Measurements from ENCODE around the gene PPP1R37. TPM values are rescaled to one million over a fixed set of nuclear protein-coding genes. Genes with fewer than 3 reads are reported as not detected.
"Not testable (repeated sequence)": the region's sequence is repeated elsewhere in the genome, so short reads cannot be mapped to it uniquely, and the experiment has no call there.

PPP1R37 gene
- total and polyA plus RNA-seq, 12 donors: 12.5 to 38.3 (median 16.8) TPM

DNA sequence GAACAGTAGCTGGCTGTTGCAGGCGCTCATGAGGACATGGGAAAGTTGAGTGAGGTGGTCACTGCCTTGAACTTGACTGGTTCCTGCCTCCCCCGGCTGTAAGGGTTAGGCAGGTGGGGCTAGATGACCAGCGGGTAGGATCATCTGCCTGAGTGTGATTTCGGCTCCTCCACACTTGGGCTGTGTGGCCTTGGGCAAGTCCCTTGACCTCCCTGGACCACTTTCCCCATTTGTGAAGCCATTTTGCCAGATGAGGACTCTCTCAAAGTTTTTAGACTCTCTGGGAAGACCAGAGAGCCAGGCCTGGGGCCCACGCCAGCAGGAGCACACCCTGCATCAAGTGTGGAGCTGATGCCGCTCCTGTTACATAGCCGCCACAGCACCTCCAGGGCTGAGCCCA is 9.5 kb downstream of the PPP1R37 start:
- H3K27me3 ChIP-seq: no peaks in the 10 kb centered on the region
- intact Hi-C loops (cut with DNase I): loop anchor here in 1 of 10 donors (5.0 kb wide), 1 partner anchor 75 kb away; the partner anchor contains the start of genes BLOC1S3 and TRAPPC6A
- peak overlapping the region in 3 of 10 donors; percentile 5 to 49 (median 31) for H3K27ac ChIP-seq
- ATAC-seq (no peak), DNase-seq (no peak)
- peaks cover 0 to 8% (median 0%) of the 10 kb centered on the region in 9 donors for H3K36me3 ChIP-seq
- TF ChIP-seq, protein P1, sequence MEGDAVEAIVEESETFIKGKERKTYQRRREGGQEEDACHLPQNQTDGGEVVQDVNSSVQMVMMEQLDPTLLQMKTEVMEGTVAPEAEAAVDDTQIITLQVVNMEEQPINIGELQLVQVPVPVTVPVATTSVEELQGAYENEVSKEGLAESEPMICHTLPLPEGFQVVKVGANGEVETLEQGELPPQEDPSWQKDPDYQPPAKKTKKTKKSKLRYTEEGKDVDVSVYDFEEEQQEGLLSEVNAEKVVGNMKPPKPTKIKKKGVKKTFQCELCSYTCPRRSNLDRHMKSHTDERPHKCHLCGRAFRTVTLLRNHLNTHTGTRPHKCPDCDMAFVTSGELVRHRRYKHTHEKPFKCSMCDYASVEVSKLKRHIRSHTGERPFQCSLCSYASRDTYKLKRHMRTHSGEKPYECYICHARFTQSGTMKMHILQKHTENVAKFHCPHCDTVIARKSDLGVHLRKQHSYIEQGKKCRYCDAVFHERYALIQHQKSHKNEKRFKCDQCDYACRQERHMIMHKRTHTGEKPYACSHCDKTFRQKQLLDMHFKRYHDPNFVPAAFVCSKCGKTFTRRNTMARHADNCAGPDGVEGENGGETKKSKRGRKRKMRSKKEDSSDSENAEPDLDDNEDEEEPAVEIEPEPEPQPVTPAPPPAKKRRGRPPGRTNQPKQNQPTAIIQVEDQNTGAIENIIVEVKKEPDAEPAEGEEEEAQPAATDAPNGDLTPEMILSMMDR (IDR thresholded peaks at IDR 0.05): no peak
- H3K4me1 ChIP-seq: peaks cover 16 to 82% (median 61%) of the 10 kb centered on the region in 9 donors
- no peaks in the 10 kb centered on the region for H3K9me3 ChIP-seq
- 98 to 99% methylated on average over 7 of the region's 7 CpGs for WGBS, 2 donors
- H3K4me3 ChIP-seq: no peak overlapping the region

DNA sequence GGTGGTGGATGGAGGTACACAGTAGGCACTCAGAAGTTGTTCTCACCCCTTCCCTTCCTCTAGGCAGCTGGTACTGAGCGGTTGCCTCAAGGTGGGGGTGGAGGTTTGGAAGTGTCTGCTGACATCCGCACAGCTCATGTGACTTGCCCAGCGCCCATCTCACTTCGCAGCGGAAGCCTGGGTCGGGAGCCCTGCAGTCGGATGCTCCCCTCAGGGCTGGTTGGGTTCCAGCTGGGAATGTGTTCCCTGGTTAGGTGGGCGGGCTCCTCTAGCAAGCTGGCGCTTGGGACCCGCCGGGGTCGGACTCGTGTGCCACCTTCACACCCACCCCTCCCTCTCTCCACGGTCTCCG is 10.2 kb downstream of the PPP1R37 start:
- H3K9me3 ChIP-seq: no peaks in the 10 kb centered on the region
- ATAC-seq: peak; percentile 8 to 51 (median 38)
- DNase-seq: no peak
- H3K27ac ChIP-seq: peak overlapping the region in 8 of 10 donors; percentile 5 to 75 (median 54)
- H3K4me1 ChIP-seq: peaks cover 12 to 76% (median 54%) of the 10 kb centered on the region in 9 donors
- intact Hi-C loops (cut with DNase I): loop anchor here in 1 of 10 donors (5.0 kb wide), 1 partner anchor 74 kb away; the partner anchor contains the start of genes BLOC1S3 and TRAPPC6A
- peak overlapping the region in 5 of 10 donors; percentile 16 to 34 (median 28) for H3K4me3 ChIP-seq
- peaks cover 0 to 8% (median 0%) of the 10 kb centered on the region in 9 donors for H3K36me3 ChIP-seq
- WGBS, 2 donors: 31 to 34% methylated on average over 15 of the region's 15 CpGs
- TF ChIP-seq, protein P1 (IDR thresholded peaks at IDR 0.05): no peak
- no peaks in the 10 kb centered on the region for H3K27me3 ChIP-seq

DNA sequence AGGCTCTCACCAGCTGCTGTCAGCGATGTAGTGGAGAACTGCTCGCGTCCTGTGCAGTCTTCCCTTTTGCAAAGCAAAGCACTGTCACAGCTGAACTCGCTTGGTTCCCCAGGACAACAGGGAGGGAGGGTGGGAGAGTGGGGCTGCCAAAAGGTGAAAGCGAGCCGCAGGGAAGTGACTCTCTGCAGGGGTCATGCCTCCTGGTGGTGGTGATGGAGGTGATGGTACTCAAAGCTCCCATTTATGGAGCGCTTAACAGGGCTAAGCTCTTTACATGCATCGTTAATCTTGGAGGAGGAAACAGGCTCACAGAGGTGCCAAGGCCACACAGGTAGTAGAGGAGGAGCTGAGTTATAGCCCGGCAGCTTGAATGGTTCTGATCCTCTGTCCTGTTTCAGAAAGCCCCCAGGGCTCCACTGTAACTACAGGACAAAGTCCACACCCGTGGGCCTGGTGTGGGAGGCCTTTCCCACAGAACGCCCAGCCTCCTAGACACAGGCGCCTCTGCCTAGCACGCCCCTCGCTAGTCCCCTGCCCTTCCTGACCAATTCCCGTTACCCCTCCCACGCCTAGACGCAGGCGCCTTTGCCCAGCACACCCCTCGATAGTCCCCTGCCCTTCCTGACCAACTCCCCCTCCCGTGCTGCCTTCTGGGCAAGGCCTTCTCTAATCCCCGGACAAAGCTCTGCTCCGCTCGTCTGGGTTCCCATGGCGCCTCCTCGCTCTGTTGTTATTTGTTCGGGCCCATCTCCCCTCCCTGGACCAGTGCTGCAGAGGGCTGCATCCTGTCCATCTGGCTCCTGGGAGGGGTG is 10.7 kb downstream of the PPP1R37 start:
- H3K4me1 ChIP-seq: peaks cover 12 to 70% (median 48%) of the 10 kb centered on the region in 9 donors
- DNase-seq (peak; percentile 29 to 34), ATAC-seq (peak; percentile 46 to 68 (median 60))
- TF ChIP-seq, protein P1 (IDR thresholded peaks at IDR 0.05): peak in 1 of 9 donors; percentile 9
- H3K27ac ChIP-seq: peak overlapping the region in 9 of 10 donors; percentile 26 to 75 (median 49)
- intact Hi-C loops (cut with DNase I): loop anchor here in 2 of 10 donors (2.0 to 5.0 kb wide), 2 partner anchors 25 to 74 kb away; partner anchors contain the start of genes BLOC1S3 (in 1 of the 2), GEMIN7 (in 1 of the 2) and TRAPPC6A (in 1 of the 2)
- 45% methylated on average over 26 of the region's 26 CpGs for WGBS, 2 donors
- H3K36me3 ChIP-seq: peaks cover 0 to 8% (median 0%) of the 10 kb centered on the region in 9 donors
- H3K4me3 ChIP-seq: peak overlapping the region in 5 of 10 donors; percentile 16 to 34 (median 28)
- no peaks in the 10 kb centered on the region for H3K9me3 ChIP-seq
- H3K27me3 ChIP-seq: no peaks in the 10 kb centered on the region

DNA sequence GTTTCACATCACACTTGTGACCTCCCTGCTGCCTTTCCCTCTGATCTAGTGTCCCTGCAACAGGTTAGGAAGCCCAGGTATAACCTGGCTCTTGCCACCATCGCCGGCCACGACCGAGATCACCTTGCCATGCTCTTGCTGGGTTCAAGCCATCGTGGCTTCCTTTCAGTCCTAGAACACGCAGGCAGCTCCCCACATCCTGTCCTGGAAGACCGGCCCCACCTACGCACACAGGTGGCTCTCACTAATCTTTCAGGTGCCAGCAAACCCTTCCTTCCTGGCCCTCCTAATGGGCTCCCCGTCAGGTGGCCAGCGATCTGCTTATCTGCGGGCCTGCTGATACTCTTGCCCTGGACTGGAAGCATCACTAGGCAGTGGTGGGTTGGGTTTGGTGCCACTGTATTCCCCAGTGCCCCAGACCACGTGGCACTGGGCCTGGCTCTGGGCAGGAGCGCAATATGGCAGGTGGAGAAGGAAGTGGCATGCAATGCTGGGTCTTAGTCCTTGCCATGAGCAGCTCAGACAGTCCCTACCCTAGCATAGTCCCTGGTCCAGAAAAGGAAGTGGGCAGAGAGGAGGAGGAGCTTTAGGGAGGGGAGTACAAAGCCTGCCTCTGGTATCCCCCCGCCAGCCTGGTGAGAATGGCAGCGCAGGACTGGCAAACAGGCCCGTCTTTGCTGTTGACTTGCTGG is 11.8 kb downstream of the PPP1R37 start:
- intact Hi-C loops (cut with DNase I): loop anchor here in 2 of 10 donors (2.0 to 5.0 kb wide), 2 partner anchors 26 to 72 kb away; partner anchors contain the start of genes BLOC1S3 (in 1 of the 2), GEMIN7 (in 1 of the 2) and TRAPPC6A (in 1 of the 2)
- H3K27me3 ChIP-seq: no peaks in the 10 kb centered on the region
- H3K9me3 ChIP-seq: no peaks in the 10 kb centered on the region
- ATAC-seq (no peak), DNase-seq (no peak)
- TF ChIP-seq, protein P1 (IDR thresholded peaks at IDR 0.05): no peak
- 73 to 83% methylated on average over 16 of the region's 16 CpGs for WGBS, 2 donors
- peaks cover 3 to 59% (median 37%) of the 10 kb centered on the region in 9 donors for H3K4me1 ChIP-seq
- H3K27ac ChIP-seq: peak overlapping the region in 7 of 10 donors; percentile 38 to 75 (median 60)
- H3K4me3 ChIP-seq: no peak overlapping the region
- peaks cover 0 to 8% (median 0%) of the 10 kb centered on the region in 9 donors for H3K36me3 ChIP-seq

DNA sequence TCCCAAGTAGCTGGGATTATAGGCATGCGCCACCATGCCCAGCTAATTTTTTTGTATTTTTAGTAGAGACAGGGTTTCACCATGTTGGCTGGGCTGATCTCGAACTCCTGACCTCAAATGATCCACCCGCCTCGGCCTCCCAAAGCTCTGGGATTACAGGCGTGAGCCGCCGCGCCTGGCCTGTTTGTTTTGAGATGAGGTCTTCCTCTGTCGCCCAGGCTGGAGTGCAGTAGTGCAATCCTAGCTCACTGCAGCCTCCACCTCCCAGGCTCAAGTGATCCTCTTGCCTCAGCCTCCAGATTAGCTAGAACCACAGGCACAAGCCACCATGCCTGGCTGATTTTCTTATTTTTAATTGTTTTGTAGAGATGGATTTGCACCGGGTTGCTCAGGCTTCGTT is 13.4 kb downstream of the PPP1R37 start:
- H3K27ac ChIP-seq; H3K27me3 ChIP-seq; ATAC-seq; DNase-seq; H3K4me3 ChIP-seq; H3K36me3 ChIP-seq; H3K9me3 ChIP-seq; intact Hi-C loops (cut with DNase I): not testable (repeated sequence)
- peaks cover 3 to 52% (median 36%) of the 10 kb centered on the region in 9 donors for H3K4me1 ChIP-seq
- 93 to 96% methylated on average over 11 of the region's 11 CpGs for WGBS, 2 donors
